Activated T-cell treated with anti-CD3 and anti-CD28 coated beads, Interleukin-2, amount 50 U/mL, for 4 hours (primary cell): ENCODE data around the gene MLYCD. TPM values are rescaled to one million over a fixed set of nuclear protein-coding genes. Genes with fewer than 3 reads are reported as not detected.
"Not testable (repeated sequence)": the region's sequence is repeated elsewhere in the genome, so short reads cannot be mapped to it uniquely, and the experiment has no call there.

Source experiments
- ATAC-seq, 2 donors: fragments of 200-7000 bp; cut with Tn5 transposase; one replicate each; pipeline ENCODE4 v1.10.0; 2021
- DNase-seq: peaks from one replicate; pipeline ENCODE4 v3.0.0-alpha.2; 2020
- H3K27me3 Mint-ChIP-seq: one replicate; pipeline ENCODE4 v1.8.0; 2021; ENCODE audit warnings: low read depth, mixed read lengths
- H3K36me3 Mint-ChIP-seq: one replicate; pipeline ENCODE4 v1.8.0; 2022; ENCODE audit warnings: mixed read lengths; ENCODE audit not compliant: insufficient read depth
- H3K4me1 Mint-ChIP-seq: one replicate; pipeline ENCODE4 v1.8.0; 2021; ENCODE audit warnings: low read depth, mixed read lengths
- H3K4me3 Mint-ChIP-seq: one replicate; pipeline ENCODE4 v1.8.0; 2021; ENCODE audit warnings: mild to moderate bottlenecking, moderate library complexity, mixed read lengths
- H3K9me3 Mint-ChIP-seq: one replicate; pipeline ENCODE4 v1.8.0; 2021; ENCODE audit warnings: mixed read lengths
- total RNA-seq, 3 donors: library from RNA; stranded (reverse); gene quantifications; one replicate each; pipeline ENCODE4 v1.2.1, GENCODE V29; 2021

The MLYCD gene
- total RNA-seq, 3 donors from 2014 or later = 1.8 to 2.1 (median 1.9) TPM

- no peak for ATAC-seq
- Mint-ChIP-seq H3K9me3 (no peaks in the 10 kb centered on the region), H3K36me3 (no peaks in the 10 kb centered on the region), H3K4me1 (peaks cover 3% of the 10 kb centered on the region), H3K4me3 (no peak overlapping the region), H3K27me3 (no peaks in the 10 kb centered on the region)
- DNase-seq = no peak
Observed at GRCh38 chr16:83935005-83935857, 36.3 kb downstream of the MLYCD start.

GRCh38 chr16:83935858-83936255 lies 36.9 kb downstream of the MLYCD start:
- ATAC-seq (no peak), DNase-seq (no peak)
- peaks cover 3% of the 10 kb centered on the region for H3K4me1 Mint-ChIP-seq
- no peak overlapping the region for H3K4me3 Mint-ChIP-seq
- H3K36me3 Mint-ChIP-seq = no peaks in the 10 kb centered on the region
- H3K27me3 Mint-ChIP-seq = no peaks in the 10 kb centered on the region
- H3K9me3 Mint-ChIP-seq = no peaks in the 10 kb centered on the region

GRCh38 chr16:83936581-83937165 lies 37.8 kb downstream of the MLYCD start:
- Mint-ChIP-seq H3K9me3 (no peaks in the 10 kb centered on the region), H3K4me3 (no peak overlapping the region), H3K4me1 (peaks cover 3% of the 10 kb centered on the region), H3K36me3 (no peaks in the 10 kb centered on the region), H3K27me3 (no peaks in the 10 kb centered on the region)
- DNase-seq = no peak
- no peak for ATAC-seq

- H3K9me3 Mint-ChIP-seq = no peaks in the 10 kb centered on the region
- no peak for DNase-seq
- ATAC-seq = no peak
- H3K4me1 Mint-ChIP-seq = peaks cover 3% of the 10 kb centered on the region
- no peaks in the 10 kb centered on the region for H3K36me3 Mint-ChIP-seq
- no peak overlapping the region for H3K4me3 Mint-ChIP-seq
- no peaks in the 10 kb centered on the region for H3K27me3 Mint-ChIP-seq
Observed at GRCh38 chr16:83937267-83937666, 38.4 kb downstream of the MLYCD start.

- H3K9me3 Mint-ChIP-seq = no peaks in the 10 kb centered on the region
- DNase-seq = no peak
- ATAC-seq = no peak
- H3K4me3 Mint-ChIP-seq = no peak overlapping the region
- H3K36me3 Mint-ChIP-seq = no peaks in the 10 kb centered on the region
- H3K27me3 Mint-ChIP-seq = no peaks in the 10 kb centered on the region
- H3K4me1 Mint-ChIP-seq = peaks cover 3% of the 10 kb centered on the region
Observed at GRCh38 chr16:83937922-83938885, 39.3 kb downstream of the MLYCD start.

GRCh38 chr16:83939266-83939855 lies 40.4 kb downstream of the MLYCD start:
- DNase-seq (no peak), ATAC-seq (no peak)
- no peaks in the 10 kb centered on the region for H3K36me3 Mint-ChIP-seq
- no peak overlapping the region for H3K4me3 Mint-ChIP-seq
- H3K9me3 Mint-ChIP-seq = no peaks in the 10 kb centered on the region
- H3K4me1 Mint-ChIP-seq = peaks cover 3% of the 10 kb centered on the region
- H3K27me3 Mint-ChIP-seq = no peaks in the 10 kb centered on the region

- peaks cover 3% of the 10 kb centered on the region for H3K4me1 Mint-ChIP-seq
- DNase-seq (no peak), ATAC-seq (no peak)
- no peak overlapping the region for H3K4me3 Mint-ChIP-seq
- no peaks in the 10 kb centered on the region for H3K9me3 Mint-ChIP-seq
- no peaks in the 10 kb centered on the region for H3K36me3 Mint-ChIP-seq
- no peaks in the 10 kb centered on the region for H3K27me3 Mint-ChIP-seq
Observed at GRCh38 chr16:83940119-83940518, 41.2 kb downstream of the MLYCD start.

- DNase-seq (no peak), ATAC-seq (no peak)
- no peaks in the 10 kb centered on the region for H3K27me3 Mint-ChIP-seq
- H3K4me3 Mint-ChIP-seq = no peak overlapping the region
- H3K9me3 Mint-ChIP-seq = no peaks in the 10 kb centered on the region
- peaks cover 3% of the 10 kb centered on the region for H3K4me1 Mint-ChIP-seq
- no peaks in the 10 kb centered on the region for H3K36me3 Mint-ChIP-seq
Observed at GRCh38 chr16:83940630-83941378, 41.9 kb downstream of the MLYCD start.

- DNase-seq, H3K4me3 Mint-ChIP-seq, H3K9me3 Mint-ChIP-seq: not testable (repeated sequence)
Observed at GRCh38 chr16:83941546-83941945, 42.6 kb downstream of the MLYCD start.

GRCh38 chr16:83942074-83942473 lies 43.2 kb downstream of the MLYCD start:
- H3K27me3 Mint-ChIP-seq = no peaks in the 10 kb centered on the region
- H3K4me3 Mint-ChIP-seq = no peak overlapping the region
- peaks cover 3% of the 10 kb centered on the region for H3K4me1 Mint-ChIP-seq
- H3K9me3 Mint-ChIP-seq = no peaks in the 10 kb centered on the region
- no peak for ATAC-seq
- no peak for DNase-seq
- no peaks in the 10 kb centered on the region for H3K36me3 Mint-ChIP-seq

More at GRCh38 chr16:83941546-83941945, 42.6 kb downstream of the MLYCD start:
- not testable (repeated sequence) for H3K27me3 Mint-ChIP-seq, H3K36me3 Mint-ChIP-seq, H3K4me1 Mint-ChIP-seq, ATAC-seq

- no peaks in the 10 kb centered on the region for H3K9me3 Mint-ChIP-seq
- H3K4me1 Mint-ChIP-seq = peaks cover 3% of the 10 kb centered on the region
- H3K4me3 Mint-ChIP-seq = no peak overlapping the region
- DNase-seq = no peak
- H3K27me3 Mint-ChIP-seq = no peaks in the 10 kb centered on the region
- no peaks in the 10 kb centered on the region for H3K36me3 Mint-ChIP-seq
- ATAC-seq = no peak
Observed at GRCh38 chr16:83942815-83943515, 44.0 kb downstream of the MLYCD start.

- H3K4me3 Mint-ChIP-seq = no peak overlapping the region
- no peak for DNase-seq
- no peaks in the 10 kb centered on the region for H3K36me3 Mint-ChIP-seq
- peaks cover 3% of the 10 kb centered on the region for H3K4me1 Mint-ChIP-seq
- H3K9me3 Mint-ChIP-seq = no peaks in the 10 kb centered on the region
- H3K27me3 Mint-ChIP-seq = no peaks in the 10 kb centered on the region
- no peak for ATAC-seq
Observed at GRCh38 chr16:83943516-83944050, 44.7 kb downstream of the MLYCD start.

- H3K9me3 Mint-ChIP-seq = no peaks in the 10 kb centered on the region
- H3K4me3 Mint-ChIP-seq = no peak overlapping the region
- ATAC-seq (no peak), DNase-seq (no peak)
- H3K27me3 Mint-ChIP-seq = no peaks in the 10 kb centered on the region
- no peaks in the 10 kb centered on the region for H3K4me1 Mint-ChIP-seq
- no peaks in the 10 kb centered on the region for H3K36me3 Mint-ChIP-seq
Observed at GRCh38 chr16:83945587-83945986, 46.7 kb downstream of the MLYCD start.
